ENCODE results near the gene TEX52.

Gene TEX52

DNA sequence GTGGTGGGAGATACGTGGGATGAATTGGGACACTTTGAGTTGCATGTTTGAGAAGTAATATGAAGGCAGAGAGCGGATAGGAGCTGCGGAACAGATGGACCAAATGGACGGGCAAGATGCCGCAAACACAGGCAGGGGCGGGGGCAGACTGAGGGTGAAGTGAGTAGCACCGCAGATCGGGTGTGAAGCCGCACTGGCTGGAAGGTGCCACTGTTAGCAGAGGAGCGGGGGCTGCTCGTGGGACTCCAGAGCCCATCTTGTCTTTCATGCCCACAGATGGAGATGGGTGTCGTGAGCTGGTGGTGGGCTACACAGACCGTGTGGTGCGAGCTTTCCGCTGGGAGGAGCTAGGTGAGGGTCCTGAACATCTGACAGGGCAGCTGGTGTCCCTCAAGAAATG lies 37.0 kb downstream of the TEX52 start:
- DNase-seq (ENCODE audit: low read depth, low spot score): no peak
- in situ Hi-C loops (cut with HindIII; ENCODE audit: low sequenced_read_pairs): no loop called here
- no peak overlapping the region for H3K4me3 ChIP-seq (ENCODE audit: low read depth, low read length)
- TF ChIP-seq CTCF (IDR thresholded peaks at IDR 0.05; ENCODE audit: low read depth, low read length): no peak

DNA sequence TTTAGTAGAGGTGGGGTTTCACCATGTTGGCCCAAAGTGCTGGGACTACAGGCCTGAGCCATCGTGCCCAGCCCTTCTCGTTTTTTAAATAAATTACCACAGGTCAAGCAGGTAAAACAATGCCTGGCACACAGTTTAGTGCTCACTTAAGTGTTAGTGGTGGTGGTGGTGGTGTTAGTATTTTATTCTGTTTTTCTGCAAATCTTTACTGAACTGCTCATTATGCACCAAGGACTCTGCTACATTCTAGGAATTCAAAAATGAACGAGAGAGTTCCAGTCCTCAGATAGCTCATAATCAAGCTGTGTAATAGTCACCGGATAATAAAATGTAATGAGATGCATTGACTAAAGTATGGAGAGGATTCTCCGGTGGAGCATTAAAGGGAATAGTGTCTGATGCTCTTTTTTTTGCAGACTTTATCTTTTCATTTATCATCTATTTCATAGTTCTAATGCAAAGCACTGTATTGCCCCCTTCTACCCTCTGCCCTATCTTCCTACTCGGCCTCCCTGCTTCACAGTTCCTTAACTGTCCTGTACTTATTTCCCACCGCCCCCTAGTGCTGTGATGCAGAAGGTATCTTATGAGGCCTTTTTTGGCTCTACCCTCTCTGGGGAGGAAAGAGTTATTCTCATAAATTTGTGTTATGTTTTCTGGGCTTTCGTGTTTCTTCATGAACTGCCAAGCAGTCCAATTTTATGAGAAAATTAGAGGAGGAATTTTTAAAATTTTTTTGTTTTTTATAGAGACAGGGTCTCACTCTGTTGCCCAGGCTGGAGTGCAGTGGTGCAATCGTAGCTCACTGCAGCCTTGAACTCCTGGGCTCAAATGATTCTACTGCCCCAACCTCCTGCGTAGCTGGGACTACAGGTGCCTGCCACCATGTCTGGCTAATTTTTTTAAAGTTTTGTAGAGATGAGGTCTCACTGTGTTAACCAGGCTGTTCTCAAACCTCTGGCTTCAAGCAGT lies 43.3 kb downstream of the TEX52 start:
- TF ChIP-seq CTCF (IDR thresholded peaks at IDR 0.05; ENCODE audit: low read depth, low read length): peak; percentile 85
- peak overlapping the region; percentile 67 for H3K4me3 ChIP-seq (ENCODE audit: low read depth, low read length)
- peak; percentile 67 for DNase-seq (ENCODE audit: low read depth, low spot score)
- in situ Hi-C loops (cut with HindIII; ENCODE audit: low sequenced_read_pairs): no loop called here

- in situ Hi-C loops (cut with HindIII; ENCODE audit: low sequenced_read_pairs): no loop called here
- no peak for TF ChIP-seq CTCF (IDR thresholded peaks at IDR 0.05; ENCODE audit: low read depth, low read length)
- H3K4me3 ChIP-seq (ENCODE audit: low read depth, low read length): peak within 1 kb of the TSS; percentile 67
- peak; percentile 99 for DNase-seq (ENCODE audit: low read depth, low spot score)
Measured at GRCh38 chr12:2812290-2813213, 44.3 kb downstream of the TEX52 start, which contains the start of gene ITFG2. Gene ITFG2 (plus strand): TSS chr12:2812668. CDS start chr12:2812761, 93 bp downstream.

DNA sequence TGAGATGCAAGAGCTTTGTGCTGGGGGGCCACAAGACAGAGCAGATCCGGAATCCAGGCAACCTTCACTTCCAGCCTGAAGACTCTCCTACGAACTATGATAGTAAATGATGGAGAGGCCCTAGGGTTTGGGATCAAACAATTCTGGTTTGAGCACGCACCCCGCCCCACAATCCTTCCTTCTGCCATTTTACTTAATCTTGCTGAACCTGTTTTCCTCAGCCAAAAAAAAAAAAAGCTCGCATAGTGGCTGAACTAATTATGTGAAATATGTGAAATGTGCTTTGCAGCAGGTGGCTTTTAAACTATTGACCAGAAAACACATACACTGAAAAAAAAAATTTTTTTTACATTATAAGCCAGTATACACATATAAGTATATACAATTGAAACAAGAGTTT lies 45.0 kb downstream of the TEX52 start:
- no peak for TF ChIP-seq CTCF (IDR thresholded peaks at IDR 0.05; ENCODE audit: low read depth, low read length)
- H3K4me3 ChIP-seq (ENCODE audit: low read depth, low read length): peak overlapping the region; percentile 67
- DNase-seq (ENCODE audit: low read depth, low spot score): no peak
- in situ Hi-C loops (cut with HindIII; ENCODE audit: low sequenced_read_pairs): no loop called here

- no peak overlapping the region for H3K4me3 ChIP-seq (ENCODE audit: low read depth, low read length)
- no peak for TF ChIP-seq CTCF (IDR thresholded peaks at IDR 0.05; ENCODE audit: low read depth, low read length)
- in situ Hi-C loops (cut with HindIII; ENCODE audit: low sequenced_read_pairs): no loop called here
- no peak for DNase-seq (ENCODE audit: low read depth, low spot score)
Measured at GRCh38 chr12:2806700-2807099, 50.1 kb downstream of the TEX52 start.

DNA sequence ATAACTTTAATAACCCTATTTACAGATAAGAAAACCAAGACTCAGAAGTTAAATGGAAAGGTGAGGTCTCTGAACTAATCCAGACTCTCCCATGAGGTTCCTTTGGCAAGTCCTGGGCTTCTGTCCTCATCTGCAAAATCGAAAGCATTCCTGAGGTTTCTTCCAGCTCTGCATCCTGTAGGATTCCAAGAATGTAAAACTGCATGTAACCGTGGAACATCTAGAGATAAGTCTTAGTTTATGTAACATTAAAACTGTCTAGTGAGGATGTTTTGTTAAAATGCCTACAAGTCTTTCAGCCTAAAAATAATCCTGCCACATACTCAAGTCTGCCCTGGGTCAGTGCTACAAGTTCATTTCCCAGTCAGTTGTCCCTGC lies 51.7 kb downstream of the TEX52 start:
- in situ Hi-C loops (cut with HindIII; ENCODE audit: low sequenced_read_pairs): no loop called here
- no peak for TF ChIP-seq CTCF (IDR thresholded peaks at IDR 0.05; ENCODE audit: low read depth, low read length)
- no peak overlapping the region for H3K4me3 ChIP-seq (ENCODE audit: low read depth, low read length)
- peak; percentile 45 for DNase-seq (ENCODE audit: low read depth, low spot score)
